Loucy (cell line): ENCODE measurements around the gene SF3A1.
A peak's percentile ranks its signal among the peaks of the same experiment; 100 is the strongest.

Experiments used
- CTCF ChIP-seq: fragments of 200-600 bp; sonication (generic); conservative IDR thresholded peaks from 2 replicates; pipeline ENCODE4 v1.5.1; 2014; ENCODE audit warnings: mild to moderate bottlenecking, antibody characterized with exemption, low read length
- EZH2phosphoT487 ChIP-seq: fragments of 200-600 bp; IDR thresholded peaks from 2 replicates; pipeline ENCODE4 v1.6.1; 2018; ENCODE audit warnings: antibody characterized with exemption, mild to moderate bottlenecking, moderate library complexity, borderline replicate concordance

GRCh38 chr22:30318799-30319419, 37.8 kb downstream of the SF3A1 start:
- peak; percentile 47 for TF ChIP-seq CTCF
- TF ChIP-seq EZH2phosphoT487, result no peak
